ENCODE measurements around the gene NPR2. TPM values are rescaled to one million over a fixed set of nuclear protein-coding genes. Genes with fewer than 3 reads are reported as not detected.

NPR2 gene
- total and polyA plus RNA-seq, 2 of the 13 experiments (the other 11 are each of a cell fraction or from before 2014, with no cell fraction given), result 7.4 to 9.4 TPM

GRCh38 chr9:35792826-35793225, 1.4 kb downstream of the NPR2 start (continued):
- TF ChIP-seq FOSL2 (CRISPR knock-in tag; IDR thresholded peaks at IDR 0.05), result no peak
- TF ChIP-seq PRDM4 (CRISPR knock-in tag; IDR thresholded peaks at IDR 0.05; ENCODE audit: borderline replicate concordance), result no peak
- no peak for TF ChIP-seq NFKB2 (CRISPR knock-in tag; IDR thresholded peaks at IDR 0.05; ENCODE audit: borderline replicate concordance)
- no peak for TF ChIP-seq MXD4 (CRISPR knock-in tag; IDR thresholded peaks at IDR 0.05)
- no peak for TF ChIP-seq DMAP1 (CRISPR knock-in tag; IDR thresholded peaks at IDR 0.05)
- no peak for TF ChIP-seq ZNF780A (CRISPR knock-in tag; IDR thresholded peaks at IDR 0.05)
- no peak for TF ChIP-seq ZBTB44 (CRISPR knock-in tag; IDR thresholded peaks at IDR 0.05)

- ATAC-seq, result no peak
- in situ Hi-C loops (cut with HindIII; ENCODE audit: extremely low pct_ligation_motif_present, low pct_unique_long_range_greater_than_20kb), result no loop called here
- intact Hi-C loops (cut with micrococcal nuclease; ENCODE audit: unreplicated experiment), result no loop called here
- TF ChIP-seq IKZF1 (IDR thresholded peaks at IDR 0.05) (no peak), ZNF282 (IDR thresholded peaks at IDR 0.05; ENCODE audit: partially characterized antibody) (no peak), ZNF292 (CRISPR knock-in tag; IDR thresholded peaks at IDR 0.05; ENCODE audit: borderline replicate concordance, low read depth) (no peak), ZNF616 (CRISPR knock-in tag; IDR thresholded peaks at IDR 0.05; ENCODE audit: low read depth) (no peak), CC2D1A (CRISPR knock-in tag; IDR thresholded peaks at IDR 0.05) (no peak), CEBPZ (IDR thresholded peaks at IDR 0.05; ENCODE audit: low read length) (no peak), REXO4 (CRISPR knock-in tag; IDR thresholded peaks at IDR 0.05; ENCODE audit: borderline replicate concordance) (no peak), HIVEP1 (CRISPR knock-in tag; IDR thresholded peaks at IDR 0.05) (no peak), ZZZ3 (CRISPR knock-in tag; IDR thresholded peaks at IDR 0.05; ENCODE audit: borderline replicate concordance) (no peak), CBX1 (IDR thresholded peaks at IDR 0.05; ENCODE audit: low read depth) (no peak), ZNF232 (CRISPR knock-in tag; IDR thresholded peaks at IDR 0.05; ENCODE audit: borderline replicate concordance) (no peak), ATF1 (CRISPR knock-in tag; IDR thresholded peaks at IDR 0.05) (no peak)
These were observed 2.1 kb downstream of the NPR2 start for GRCh38 chr9:35793461-35793860.

More at GRCh38 chr9:35793461-35793860, 2.1 kb downstream of the NPR2 start:
- ChIA-PET POLR2A (no interaction called here), CTCF (ENCODE audit: low intra/inter-chr PET ratio, low total read pairs) (no interaction called here)
- BruUV-seq (replicated peaks), result no TSS peak
- DNase-seq (ENCODE audit: low spot score), result no peak
- H3K27me3 ChIP-seq (ENCODE audit: control insufficient read depth in 1 of 2, insufficient read depth in 2 of 2, low read length in 2 of 2), result no peaks in the 10 kb centered on the region
- no peak overlapping the region for H3K4me3 ChIP-seq (replicated peaks in 1 of 3; ENCODE audit: insufficient read depth in 1 of 3, low read depth in 2 of 3, low read length in 3 of 3)
- no peaks in the 10 kb centered on the region for H3K9me3 ChIP-seq (ENCODE audit: low read length)
- H3K27ac ChIP-seq (ENCODE audit: extremely low read length, insufficient read depth, low read length), result no peak overlapping the region
- no peaks in the 10 kb centered on the region; the same call in 1 of the 2 replicates for H3K4me1 ChIP-seq (ENCODE audit: insufficient read depth, low read length)
- H3K36me3 ChIP-seq (replicated peaks in 1 of 2; ENCODE audit: control insufficient read depth in 1 of 2, insufficient read depth in 2 of 2, low read length in 2 of 2), result peaks cover 1 to 6% of the 10 kb centered on the region in 2 experiments; a peak in 1 of 5 replicates
- no peak overlapping the region for H3K4me2 ChIP-seq (ENCODE audit: low read depth, low read length)
- no peaks in the 10 kb centered on the region for H3K79me2 ChIP-seq (ENCODE audit: insufficient read depth, low read length)
- H3K9ac ChIP-seq (ENCODE audit: insufficient read depth, low read depth, low read length), result no peak overlapping the region
- WGBS (ENCODE audit: low lambda C conversion rate), result 95% methylated on average over 2 of the region's 2 CpGs
- no peak for FAIRE-seq
- H4K20me1 ChIP-seq (ENCODE audit: insufficient read depth, low read length), result no peaks in the 10 kb centered on the region
- no peak overlapping the region for H2AFZ ChIP-seq (ENCODE audit: low read length)
